GM23338 (cell line): ENCODE results near the gene ATP4A. TPM values are rescaled to one million over a fixed set of nuclear protein-coding genes. Genes with fewer than 3 reads are reported as not detected.

Experiments used
- ATAC-seq: fragments of 200-7000 bp; cut with Tn5 transposase; 3 replicates; pipeline ENCODE4 v1.9.1; 2020
- DNase-seq: peaks from one replicate; pipeline ENCODE4 v3.0.0-alpha.2; 2015; ENCODE audit warnings: low spot score
- H2AFZ ChIP-seq: fragments of 200-600 bp; sonication (generic); 2 replicates; pipeline ENCODE4 v1.8.0; 2016; ENCODE audit warnings: antibody characterized with exemption, mild to moderate bottlenecking, moderate library complexity
- H3F3A ChIP-seq: fragments of 200-600 bp; sonication (generic); replicated peaks from 2 replicates; pipeline ENCODE4 v1.8.0; 2017; ENCODE audit warnings: antibody characterized with exemption, mixed run types, low read depth
- H3K27ac ChIP-seq: fragments of 200-600 bp; sonication (generic); 2 replicates; pipeline ENCODE4 v1.6.1; 2016; ENCODE audit warnings: low read depth
- H3K27me3 ChIP-seq: fragments of 200-600 bp; sonication (generic); 2 replicates; pipeline ENCODE4 v1.8.0; 2016; ENCODE audit warnings: mild to moderate bottlenecking, mixed run types, moderate library complexity; ENCODE audit not compliant: insufficient read depth
- H3K36me3 ChIP-seq: fragments of 200-600 bp; sonication (generic); 2 replicates; pipeline ENCODE4 v1.8.0; 2016; ENCODE audit warnings: mild to moderate bottlenecking; ENCODE audit not compliant: insufficient read depth
- H3K4me1 ChIP-seq: fragments of 200-600 bp; sonication (generic); 2 replicates; pipeline ENCODE4 v1.8.0; 2016; ENCODE audit warnings: mild to moderate bottlenecking, moderate library complexity; ENCODE audit not compliant: insufficient read depth
- H3K4me2 ChIP-seq: fragments of 200-600 bp; sonication (generic); 2 replicates; pipeline ENCODE4 v1.7.1; 2017; ENCODE audit warnings: mixed run types
- H3K4me3 ChIP-seq: fragments of 200-600 bp; sonication (generic); 2 replicates; pipeline ENCODE4 v1.6.1; 2016; ENCODE audit warnings: mixed run types
- H3K79me2 ChIP-seq: fragments of 200-600 bp; sonication (generic); replicated peaks from 2 replicates; pipeline ENCODE4 v1.8.0; 2017; ENCODE audit warnings: mild to moderate bottlenecking; ENCODE audit not compliant: insufficient read depth
- H3K9me2 ChIP-seq: fragments of 200-600 bp; sonication (generic); 2 replicates; pipeline ENCODE4 v1.8.0; 2017; ENCODE audit not compliant: insufficient read depth
- H4K20me1 ChIP-seq: fragments of 200-600 bp; sonication (generic); replicated peaks from 2 replicates; pipeline ENCODE4 v1.8.0; 2017; ENCODE audit warnings: mild to moderate bottlenecking; ENCODE audit not compliant: insufficient read depth
- H3K27ac Mint-ChIP-seq: 2 replicates; pipeline ENCODE4 v1.8.0; 2020; ENCODE audit warnings: inconsistent platforms, mild to moderate bottlenecking, moderate library complexity, mixed read lengths
- H3K27me3 Mint-ChIP-seq: 3 replicates; pipeline ENCODE4 v1.8.0; 2022; ENCODE audit warnings: low read depth, mild to moderate bottlenecking, moderate library complexity, mixed read lengths, inconsistent platforms; ENCODE audit not compliant: insufficient read depth, poor library complexity
- H3K36me3 Mint-ChIP-seq: 3 replicates; pipeline ENCODE4 v1.8.0; 2021; ENCODE audit warnings: low read depth, mild to moderate bottlenecking, inconsistent platforms, moderate library complexity, mixed read lengths
- H3K4me1 Mint-ChIP-seq: 3 replicates; pipeline ENCODE4 v1.8.0; 2020; ENCODE audit warnings: mild to moderate bottlenecking, inconsistent platforms, mixed read lengths
- H3K4me3 Mint-ChIP-seq: 3 replicates; pipeline ENCODE4 v1.8.0; 2021; ENCODE audit warnings: moderate library complexity, mild to moderate bottlenecking, inconsistent platforms, mixed read lengths
- H3K9me3 Mint-ChIP-seq: 3 replicates; pipeline ENCODE4 v1.8.0; 2020; ENCODE audit warnings: moderate library complexity, mild to moderate bottlenecking, inconsistent platforms, mixed read lengths
- CREB1 ChIP-seq: fragments of 250-450 bp; sonication (Bioruptor Pico); IDR thresholded peaks from 2 replicates; pipeline ENCODE4 v1.5.0; 2020; ENCODE audit warnings: low read depth, mild to moderate bottlenecking, moderate library complexity
- CTCF ChIP-seq, 2 experiments: fragments of 200-600 bp in 1 of 2; sonication (generic) in 1 of 2; conservative IDR thresholded peaks; 2 replicates each; pipeline versions ENCODE4 v1.5.1 to v1.6.1; 2016 to 2017; ENCODE audit warnings: antibody characterized with exemption in 2 of 2, low read depth in 2 of 2, mild to moderate bottlenecking in 2 of 2, moderate library complexity in 1 of 2
- ETS1 ChIP-seq: IDR thresholded peaks from 2 replicates; pipeline ENCODE4 v1.6.1; 2016; ENCODE audit warnings: antibody characterized with exemption
- EZH2 ChIP-seq: fragments of 200-600 bp; sonication (generic); IDR thresholded peaks from one replicate; pipeline ENCODE4 v1.8.0; 2017; ENCODE audit warnings: antibody characterized with exemption, mild to moderate bottlenecking, low read depth; ENCODE audit not compliant: unreplicated experiment
- EZH2phosphoT487 ChIP-seq: fragments of 200-600 bp; sonication (generic); IDR thresholded peaks from one replicate; pipeline ENCODE4 v1.8.1; 2018; ENCODE audit warnings: antibody characterized with exemption; ENCODE audit not compliant: unreplicated experiment
- JUNB ChIP-seq: IDR thresholded peaks from one replicate; pipeline ENCODE4 v1.6.1; 2016; ENCODE audit warnings: antibody characterized with exemption; ENCODE audit not compliant: unreplicated experiment
- NANOG ChIP-seq: IDR thresholded peaks from 2 replicates; pipeline ENCODE4 v1.6.1; 2016; ENCODE audit warnings: antibody characterized with exemption, borderline replicate concordance
- POLR2AphosphoS5 ChIP-seq: IDR thresholded peaks from 2 replicates; pipeline ENCODE4 v1.6.1; 2016; ENCODE audit warnings: antibody characterized with exemption, low read depth
- REST ChIP-seq: IDR thresholded peaks from one replicate; pipeline ENCODE4 v1.6.1; 2018; ENCODE audit warnings: antibody characterized with exemption; ENCODE audit not compliant: unreplicated experiment
- STAT1 ChIP-seq: IDR thresholded peaks from one replicate; pipeline ENCODE4 v1.6.1; 2016; ENCODE audit warnings: antibody characterized with exemption; ENCODE audit not compliant: unreplicated experiment
- ZNF114 ChIP-seq: fragments of 250-450 bp; sonication (Bioruptor Pico); IDR thresholded peaks from 2 replicates; pipeline ENCODE4 v1.5.0; 2020; ENCODE audit warnings: mild to moderate bottlenecking, moderate library complexity
- ZNF331 ChIP-seq: fragments of 250-450 bp; sonication (Bioruptor Pico); IDR thresholded peaks from 2 replicates; pipeline ENCODE4 v1.5.0; 2020; ENCODE audit warnings: low read depth, mild to moderate bottlenecking, moderate library complexity
- ZNF462 ChIP-seq: fragments of 250-450 bp; sonication (Bioruptor Pico); IDR thresholded peaks from 2 replicates; pipeline ENCODE4 v1.5.0; 2020; ENCODE audit warnings: mild to moderate bottlenecking, moderate library complexity
- polyA plus RNA-seq: library from polyadenylated mRNA; unstranded; fragments of >200 nt; fragmentation: Nextera tagmentation; extraction: Ambion mirVana; gene quantifications from 2 replicates; pipeline ENCODE4 v1.2.1, GENCODE V29; 2016
- total RNA-seq: library from RNA; depleted of rRNA; stranded (reverse); fragments of >200 nt; shearing (Covaris generic); gene quantifications from 2 replicates; pipeline ENCODE4 v1.2.3, GENCODE V29; 2014

Gene ATP4A
- total and polyA plus RNA-seq, 2 experiments from 2014 or later: 0.61 to 0.63 TPM

- no peak overlapping the region for H3K4me3 Mint-ChIP-seq
- Histone ChIP-seq H3K27me3 (no peaks in the 10 kb centered on the region), H3K4me2 (no peak overlapping the region), H3F3A (no peaks in the 10 kb centered on the region), H3K36me3 (no peaks in the 10 kb centered on the region), H3K4me1 (no peaks in the 10 kb centered on the region), H2AFZ (no peak overlapping the region), H3K4me3 (no peak overlapping the region), H4K20me1 (no peaks in the 10 kb centered on the region), H3K27ac (no peak overlapping the region), H3K9me2 (no peaks in the 10 kb centered on the region), H3K79me2 (no peaks in the 10 kb centered on the region)
- H3K27ac Mint-ChIP-seq: no peak overlapping the region
- no peak for DNase-seq
- H3K4me1 Mint-ChIP-seq: peaks cover 12% of the 10 kb centered on the region; the same call in 2 of the 3 replicates
- no peak; the same call in 1 of the 3 replicates for ATAC-seq
- no peaks in the 10 kb centered on the region for H3K36me3 Mint-ChIP-seq
- no peaks in the 10 kb centered on the region; the same call in 2 of the 3 replicates for H3K9me3 Mint-ChIP-seq
- TF ChIP-seq ZNF462 (CRISPR knock-in tag) (no peak), POLR2AphosphoS5 (no peak), ETS1 (no peak), CTCF (conservative IDR thresholded peaks at IDR 0.05; ENCODE audit: low read depth in 2 of 2) (no peak), ZNF114 (CRISPR knock-in tag) (no peak), EZH2 (no peak), STAT1 (no peak), REST (no peak), EZH2phosphoT487 (no peak), ZNF331 (CRISPR knock-in tag) (no peak), JUNB (no peak), NANOG (no peak), CREB1 (no peak)
- H3K27me3 Mint-ChIP-seq: no peaks in the 10 kb centered on the region
These were observed 5.9 kb upstream of the ATP4A start for GRCh38 chr19:35569281-35569781.
